ENCODE results near the gene MYO1A.

MYO1A gene

DNA sequence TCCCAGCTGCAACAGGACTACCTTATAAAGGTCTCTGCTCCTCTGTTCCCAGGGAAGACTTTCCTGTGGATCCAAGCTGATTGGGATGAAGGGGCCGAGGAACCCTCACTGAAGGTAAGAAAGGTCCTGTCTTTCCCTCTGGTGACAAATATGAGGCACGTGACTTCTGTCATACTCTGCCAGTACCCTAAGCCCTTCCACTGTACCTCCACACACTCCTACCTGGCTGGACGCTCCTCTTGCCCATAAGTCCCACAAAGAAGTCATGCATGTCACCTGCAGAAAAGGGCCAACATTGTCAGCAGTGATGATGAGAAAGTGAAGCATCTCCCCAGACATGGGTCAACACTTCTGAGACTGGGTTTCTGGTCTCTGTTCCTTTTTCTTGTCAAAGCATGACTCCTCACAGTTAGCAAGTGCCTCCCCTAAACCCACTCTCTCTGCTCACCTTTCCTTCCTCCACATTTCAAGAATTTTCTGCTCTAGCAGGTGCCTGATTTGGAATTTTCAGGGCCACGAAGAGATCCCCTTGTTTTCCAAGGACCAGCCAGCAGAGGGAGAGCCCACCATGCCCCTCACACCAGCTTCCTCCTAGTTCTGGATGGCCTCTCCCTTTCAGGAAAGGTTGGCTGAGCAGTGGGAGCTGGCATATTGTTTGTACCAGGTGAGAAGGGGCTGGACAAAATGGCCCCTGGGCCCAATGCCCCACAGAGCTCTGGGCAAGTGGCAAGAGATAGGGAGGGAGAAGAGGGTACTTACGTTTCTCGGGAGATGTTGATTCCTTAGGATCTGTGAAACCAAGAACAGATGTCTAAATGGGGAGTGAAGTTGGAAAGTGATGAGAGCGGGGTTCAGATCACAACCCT lies 37.1 kb downstream of the MYO1A start:
- no peak for DNase-seq

- peak in 1 of 2 donors; percentile 32 for DNase-seq
Observed at GRCh38 chr12:57011438-57012424, 38.2 kb downstream of the MYO1A start.

GRCh38 chr12:57010627-57011247 lies 39.2 kb downstream of the MYO1A start:
- DNase-seq = no peak

- DNase-seq = no peak
Observed at GRCh38 chr12:57009949-57010626, 39.8 kb downstream of the MYO1A start.

DNA sequence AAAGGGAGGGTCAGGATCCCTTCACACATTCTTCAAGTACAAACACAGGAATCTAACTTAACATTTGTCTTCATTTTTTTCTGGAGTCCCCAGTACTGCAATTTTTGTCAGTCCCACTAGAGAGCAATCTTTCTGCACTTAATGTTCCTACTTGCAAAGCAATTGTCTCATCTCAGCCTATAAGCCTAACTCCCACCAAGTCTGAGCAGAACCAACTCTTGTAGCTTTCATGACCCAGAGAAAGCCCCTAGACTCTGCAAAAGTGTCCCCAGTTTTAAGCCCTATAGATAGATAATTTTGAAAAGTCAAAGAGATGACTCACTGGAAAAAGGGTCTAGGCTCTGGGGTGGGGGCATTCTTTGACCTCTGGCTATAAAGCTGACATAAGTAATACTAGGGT lies 41.8 kb downstream of the MYO1A start:
- no peak for DNase-seq

DNA sequence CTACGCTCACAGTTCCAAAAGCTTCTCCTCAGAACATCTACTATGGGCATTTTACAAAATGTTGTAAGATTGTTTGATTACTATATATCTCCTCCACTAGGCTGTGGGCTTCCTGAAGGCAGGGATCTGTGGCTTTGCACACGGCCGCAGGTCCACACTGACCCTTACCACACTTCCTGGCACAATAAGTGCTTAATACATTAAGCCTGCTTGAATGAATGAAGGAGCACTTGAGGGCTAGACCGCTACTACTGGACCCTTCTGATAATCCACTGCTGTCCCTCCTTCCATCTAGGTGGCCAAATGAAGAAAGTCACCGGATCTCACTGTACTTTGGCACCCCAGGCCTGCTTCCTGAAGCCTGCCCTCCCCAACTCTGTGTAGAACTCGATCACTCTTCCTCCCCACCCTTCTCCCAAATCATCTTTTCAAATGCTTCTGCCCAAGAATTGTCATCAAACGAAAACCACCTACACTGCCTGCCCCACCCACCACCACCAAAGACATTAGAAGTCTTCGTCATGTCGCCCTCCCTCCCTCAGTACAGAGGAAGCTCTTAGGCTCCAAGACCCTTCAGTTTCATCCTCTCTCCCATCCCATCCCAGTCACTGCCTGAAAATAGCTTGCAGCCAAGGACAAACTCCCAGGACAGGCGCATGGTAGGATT lies 43.0 kb downstream of the MYO1A start:
- peak; percentile 39 to 44 for DNase-seq

GRCh38 chr12:57005980-57006808 lies 43.7 kb downstream of the MYO1A start, which contains the start of gene ZBTB39:
Gene ZBTB39, minus strand, starts transcription at chr12:57006546. Its CDS starts 1,629 bp downstream, at chr12:57004917.
- DNase-seq = peak; percentile 70 to 71

DNA sequence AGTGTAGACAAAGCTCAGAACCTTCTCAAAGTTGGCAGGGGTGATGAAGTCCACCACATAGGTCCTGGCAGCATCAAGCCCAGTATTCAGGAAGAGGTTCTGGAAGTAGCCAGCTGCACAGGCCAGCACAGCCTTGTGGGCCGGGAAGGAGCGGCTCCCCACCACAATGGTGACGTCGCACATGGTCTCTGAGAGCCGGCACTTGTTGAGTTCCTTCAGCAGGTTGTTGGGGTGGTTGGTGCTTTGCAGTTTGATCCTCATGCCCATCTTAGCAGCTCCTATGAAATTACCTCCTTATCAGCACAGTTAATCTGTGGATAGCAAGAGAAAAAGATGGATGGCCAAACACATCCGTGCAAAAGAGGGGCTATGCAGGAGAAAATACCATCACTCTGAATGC lies 45.3 kb downstream of the MYO1A start:
- DNase-seq = no peak

GRCh38 chr12:57003395-57003794 lies 46.5 kb downstream of the MYO1A start:
- no peak for DNase-seq

DNA sequence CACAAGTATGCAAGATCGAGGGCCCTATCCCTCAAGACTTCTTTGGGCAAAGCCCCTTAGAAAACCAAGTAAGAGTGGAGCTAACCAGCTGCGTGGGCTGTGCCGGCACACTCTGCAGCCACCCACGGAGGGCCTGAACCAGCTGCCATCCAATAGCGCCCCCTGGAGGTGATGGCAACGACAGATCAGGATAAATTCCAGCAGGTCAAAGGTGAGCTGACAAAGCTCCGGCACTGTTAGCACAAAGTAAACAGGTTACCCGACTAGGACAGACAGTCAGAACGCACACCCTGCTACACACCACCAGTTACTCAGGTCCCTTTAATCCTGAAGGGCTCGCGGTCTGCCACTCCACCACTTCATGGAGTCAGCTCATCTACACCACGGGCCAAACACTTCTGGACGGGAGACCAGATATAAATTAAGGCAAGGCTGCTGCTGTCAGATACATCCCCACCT lies 48.5 kb downstream of the MYO1A start:
- peak; percentile 81 to 83 for DNase-seq

DNA sequence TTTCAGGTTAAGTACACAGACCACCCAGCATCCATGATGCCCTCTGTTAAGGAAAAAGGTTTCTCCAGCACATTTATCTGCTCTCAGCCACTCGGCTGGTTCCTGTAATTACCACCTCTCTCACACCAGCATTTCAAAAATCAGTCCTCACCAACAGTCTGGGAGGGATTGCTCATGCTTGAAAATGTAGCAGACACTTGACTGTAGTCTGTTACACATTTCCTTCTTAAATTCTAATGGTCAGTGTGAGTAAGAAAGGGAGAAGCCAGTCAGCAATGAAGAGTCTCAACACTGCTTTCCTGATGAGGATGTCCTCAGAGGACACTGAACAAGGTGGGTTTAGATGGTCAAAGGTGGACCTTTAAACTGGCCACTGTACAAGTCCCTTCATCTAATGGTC lies 49.5 kb downstream of the MYO1A start:
- no peak for DNase-seq

- DNase-seq = no peak
Observed at GRCh38 chr12:56999456-56999855, 50.5 kb downstream of the MYO1A start.

DNA sequence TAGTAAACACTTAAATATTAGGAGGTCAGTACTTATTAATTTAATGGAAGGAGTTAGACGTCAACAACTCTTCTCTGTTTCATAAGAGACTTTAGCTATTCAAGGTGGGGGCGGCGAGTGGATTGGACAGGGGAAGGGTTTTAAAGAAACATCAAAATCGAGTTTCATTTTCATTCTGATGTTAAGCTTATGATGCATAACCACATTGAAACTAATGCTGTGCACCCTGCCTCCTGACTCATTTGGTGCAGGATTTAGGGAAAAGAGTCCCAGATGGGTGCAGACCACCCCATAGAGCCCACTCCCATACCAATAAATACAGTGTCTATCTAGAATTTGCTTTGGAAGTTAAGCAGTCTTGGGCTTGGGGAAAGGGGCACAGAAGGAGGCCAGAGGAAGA lies 50.9 kb downstream of the MYO1A start:
- peak; percentile 65 for DNase-seq

DNA sequence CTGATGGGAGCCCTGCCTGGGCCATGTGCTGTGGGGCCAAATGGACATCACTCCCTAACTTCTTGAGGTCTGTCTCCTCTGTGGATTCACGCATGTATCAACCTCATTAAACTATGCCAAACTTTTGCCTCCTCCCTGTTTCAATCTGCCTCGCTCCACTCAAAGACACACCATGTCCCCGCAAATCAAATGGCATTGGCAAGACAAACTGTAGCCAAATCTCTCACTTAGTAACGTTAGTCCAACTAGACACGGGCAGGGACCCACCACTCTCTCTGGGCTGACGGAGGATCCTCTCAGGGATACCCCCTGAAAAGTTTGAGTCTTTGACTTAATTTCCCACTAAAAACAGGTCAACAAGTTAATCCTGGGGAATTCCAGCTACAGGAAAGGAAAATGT lies 51.6 kb downstream of the MYO1A start:
- no peak for DNase-seq

- no peak for DNase-seq
Observed at GRCh38 chr12:56996793-56997545, 53.0 kb downstream of the MYO1A start.

DNA sequence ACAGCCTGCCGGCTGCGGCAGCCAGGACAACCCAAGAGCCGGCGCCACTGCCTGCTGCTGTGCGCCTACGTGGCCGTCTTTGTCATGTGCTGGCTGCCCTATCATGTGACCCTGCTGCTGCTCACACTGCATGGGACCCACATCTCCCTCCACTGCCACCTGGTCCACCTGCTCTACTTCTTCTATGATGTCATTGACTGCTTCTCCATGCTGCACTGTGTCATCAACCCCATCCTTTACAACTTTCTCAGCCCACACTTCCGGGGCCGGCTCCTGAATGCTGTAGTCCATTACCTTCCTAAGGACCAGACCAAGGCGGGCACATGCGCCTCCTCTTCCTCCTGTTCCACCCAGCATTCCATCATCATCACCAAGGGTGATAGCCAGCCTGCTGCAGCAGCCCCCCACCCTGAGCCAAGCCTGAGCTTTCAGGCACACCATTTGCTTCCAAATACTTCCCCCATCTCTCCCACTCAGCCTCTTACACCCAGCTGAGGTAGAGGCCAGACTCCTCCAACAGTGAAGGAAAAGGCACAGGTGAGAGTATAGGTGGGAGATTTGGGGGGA lies 53.9 kb downstream of the MYO1A start:
- no peak for DNase-seq

DNA sequence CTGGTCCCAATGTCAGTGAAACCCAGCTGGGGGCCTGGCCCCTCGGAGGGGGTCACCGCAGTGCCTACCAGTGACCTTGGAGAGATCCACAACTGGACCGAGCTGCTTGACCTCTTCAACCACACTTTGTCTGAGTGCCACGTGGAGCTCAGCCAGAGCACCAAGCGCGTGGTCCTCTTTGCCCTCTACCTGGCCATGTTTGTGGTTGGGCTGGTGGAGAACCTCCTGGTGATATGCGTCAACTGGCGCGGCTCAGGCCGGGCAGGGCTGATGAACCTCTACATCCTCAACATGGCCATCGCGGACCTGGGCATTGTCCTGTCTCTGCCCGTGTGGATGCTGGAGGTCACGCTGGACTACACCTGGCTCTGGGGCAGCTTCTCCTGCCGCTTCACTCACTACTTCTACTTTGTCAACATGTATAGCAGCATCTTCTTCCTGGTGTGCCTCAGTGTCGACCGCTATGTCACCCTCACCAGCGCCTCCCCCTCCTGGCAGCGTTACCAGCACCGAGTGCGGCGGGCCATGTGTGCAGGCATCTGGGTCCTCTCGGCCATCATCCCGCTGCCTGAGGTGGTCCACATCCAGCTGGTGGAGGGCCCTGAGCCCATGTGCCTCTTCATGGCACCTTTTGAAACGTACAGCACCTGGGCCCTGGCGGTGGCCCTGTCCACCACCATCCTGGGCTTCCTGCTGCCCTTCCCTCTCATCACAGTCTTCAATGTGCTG lies 54.6 kb downstream of the MYO1A start:
- DNase-seq = no peak

GRCh38 chr12:56994231-56994746 lies 55.6 kb downstream of the MYO1A start:
- no peak for DNase-seq

DNA sequence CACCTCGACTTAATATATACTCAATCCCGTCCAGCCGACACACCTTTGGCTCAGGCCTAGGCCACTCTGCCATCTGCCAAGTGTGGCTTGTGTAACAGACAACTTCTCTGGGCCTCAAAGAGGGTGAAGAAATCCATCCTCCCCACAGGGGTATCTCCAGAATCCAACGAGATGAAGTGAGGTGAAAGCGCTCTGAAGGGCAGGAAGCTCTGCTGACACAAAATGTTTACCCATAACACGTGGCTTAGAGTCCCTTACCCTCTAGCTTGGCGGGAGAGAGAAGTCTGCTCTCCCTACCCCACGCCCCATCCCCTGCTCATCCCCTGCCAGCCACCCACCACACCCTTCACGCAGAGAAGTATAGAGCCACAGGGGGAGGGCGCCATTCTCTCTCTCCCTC lies 56.6 kb downstream of the MYO1A start:
- DNase-seq = no peak
